GM18861 (cell line): ENCODE measurements around the gene UBE2E3.
"Not testable (repeated sequence)": the region's sequence is repeated elsewhere in the genome, so short reads cannot be mapped to it uniquely, and the experiment has no call there.

Experiments
- ATAC-seq: cut with Tn5 transposase; IDR thresholded peaks from one replicate; pipeline ENCODE4 v1.9.1; 2021; ENCODE audit not compliant: unreplicated experiment

The UBE2E3 gene

GRCh38 chr2:181022652-181023051 is 42.2 kb downstream of the UBE2E3 start:
- ATAC-seq, result no peak

GRCh38 chr2:181025004-181025403 is 44.6 kb downstream of the UBE2E3 start:
- no peak for ATAC-seq

DNA sequence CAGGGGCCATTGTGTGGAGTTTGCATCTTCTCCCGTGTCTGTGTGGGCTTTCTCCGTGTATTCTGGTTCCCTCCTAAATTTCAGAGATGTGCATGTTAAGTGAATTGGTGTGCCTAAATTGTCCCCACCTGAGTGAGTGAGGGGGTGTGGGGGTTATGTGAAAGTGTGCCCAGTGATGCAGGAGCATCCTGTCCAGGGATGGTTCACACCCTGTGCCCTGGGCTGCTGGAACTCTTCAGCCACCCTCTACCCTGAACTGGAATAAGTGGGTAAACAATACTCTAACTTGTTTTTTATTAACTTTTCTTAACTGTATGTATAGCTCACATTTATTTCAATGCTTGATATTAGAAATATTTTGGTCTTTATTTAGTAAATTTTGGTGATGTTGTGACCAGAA is 56.0 kb downstream of the UBE2E3 start:
- ATAC-seq, result peak; percentile 37

DNA sequence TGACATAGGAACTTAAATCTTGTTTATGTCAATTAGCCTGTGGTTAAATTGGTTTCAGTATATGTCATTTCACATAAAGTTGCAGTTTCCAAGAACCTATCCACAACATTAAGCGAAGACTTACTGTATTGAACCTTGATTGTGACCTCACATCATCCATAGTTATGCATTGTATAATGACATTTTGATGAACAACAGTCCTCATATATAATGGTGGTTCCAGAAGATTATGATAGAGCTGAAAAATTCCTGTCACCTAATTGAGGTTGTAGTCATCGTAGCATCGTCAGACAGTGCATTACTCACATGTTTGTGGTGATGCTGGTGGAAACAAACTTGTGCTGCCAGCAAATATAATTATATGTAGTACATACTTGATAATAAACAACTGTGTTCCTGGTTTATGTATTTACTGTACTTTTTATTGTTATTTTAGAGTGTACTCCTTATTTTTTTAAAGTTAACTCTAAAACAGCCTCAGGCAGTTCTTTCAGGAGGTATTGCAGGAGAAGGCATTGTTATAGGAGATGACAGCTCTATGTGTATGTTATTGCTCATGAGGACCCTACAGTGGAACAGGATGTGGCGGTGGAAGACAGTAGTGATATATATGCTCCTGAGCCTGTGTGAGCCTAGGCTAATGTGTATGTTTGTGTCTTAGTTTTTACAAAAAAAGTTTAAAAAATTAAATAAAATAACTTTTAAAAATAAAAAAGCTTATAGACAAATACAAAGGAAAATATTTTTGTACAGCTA is 56.6 kb downstream of the UBE2E3 start:
- peak; percentile 58 for ATAC-seq

DNA sequence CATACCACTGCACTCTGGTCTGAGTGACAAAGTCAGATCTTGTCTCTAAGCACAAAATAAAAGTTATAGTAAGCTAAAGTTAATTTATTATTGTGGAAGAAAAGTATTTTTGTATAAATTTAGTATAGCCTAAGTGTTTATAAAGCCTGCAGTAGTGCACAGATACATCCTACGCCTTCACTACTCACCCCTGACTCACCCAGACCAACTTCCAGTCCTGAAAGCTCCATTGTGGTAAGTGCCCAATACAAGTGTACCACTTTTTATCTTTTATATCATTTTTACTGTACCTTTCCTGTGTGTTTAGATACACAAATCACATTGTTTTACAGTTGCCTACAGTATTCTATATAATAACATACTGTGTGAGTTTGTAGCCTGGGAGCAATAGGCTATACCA is 57.5 kb downstream of the UBE2E3 start:
- ATAC-seq, result no peak

DNA sequence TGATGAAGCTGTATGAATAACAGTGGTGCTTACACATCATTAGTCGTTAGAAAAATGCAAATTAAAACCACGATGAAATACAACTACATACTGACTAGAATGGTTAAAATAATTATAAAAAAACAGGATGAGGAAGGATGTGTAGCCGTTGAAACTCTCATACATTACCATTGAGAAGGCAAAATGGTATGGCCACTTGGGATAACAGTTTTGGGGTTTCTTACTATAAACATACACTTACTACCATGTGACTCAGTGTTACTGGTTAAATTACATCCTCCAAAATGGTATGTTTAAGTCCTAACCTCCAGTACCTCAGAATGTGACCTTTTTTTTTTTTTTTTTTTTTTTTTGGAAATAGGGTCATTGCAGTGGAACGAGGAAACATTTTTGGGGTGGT is 58.4 kb downstream of the UBE2E3 start:
- no peak for ATAC-seq

GRCh38 chr2:181040839-181041238 is 60.4 kb downstream of the UBE2E3 start:
- not testable (repeated sequence) for ATAC-seq

DNA sequence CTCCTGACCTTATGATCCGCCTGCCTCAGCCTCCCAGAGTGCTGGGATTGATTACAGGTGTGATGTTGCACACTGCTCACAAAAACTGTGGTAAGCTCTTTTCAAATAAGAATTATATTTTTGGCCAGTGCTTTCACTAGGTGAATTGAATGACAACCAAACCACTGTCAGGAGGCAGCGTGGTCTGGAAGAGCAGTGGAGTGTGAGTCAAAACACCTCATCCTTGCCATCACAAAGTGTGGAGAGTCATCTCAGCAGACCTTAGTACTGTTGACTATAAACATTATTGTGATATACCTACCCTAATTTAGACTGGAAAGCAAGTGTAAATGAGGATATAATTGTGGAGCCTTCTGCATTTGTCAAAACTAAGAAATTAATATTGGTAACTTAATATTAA is 61.3 kb downstream of the UBE2E3 start:
- ATAC-seq, result no peak

- ATAC-seq, result no peak
These were observed 62.3 kb downstream of the UBE2E3 start for GRCh38 chr2:181042706-181043105.

- ATAC-seq, result no peak
These were observed 66.4 kb downstream of the UBE2E3 start for GRCh38 chr2:181046833-181047232.

DNA sequence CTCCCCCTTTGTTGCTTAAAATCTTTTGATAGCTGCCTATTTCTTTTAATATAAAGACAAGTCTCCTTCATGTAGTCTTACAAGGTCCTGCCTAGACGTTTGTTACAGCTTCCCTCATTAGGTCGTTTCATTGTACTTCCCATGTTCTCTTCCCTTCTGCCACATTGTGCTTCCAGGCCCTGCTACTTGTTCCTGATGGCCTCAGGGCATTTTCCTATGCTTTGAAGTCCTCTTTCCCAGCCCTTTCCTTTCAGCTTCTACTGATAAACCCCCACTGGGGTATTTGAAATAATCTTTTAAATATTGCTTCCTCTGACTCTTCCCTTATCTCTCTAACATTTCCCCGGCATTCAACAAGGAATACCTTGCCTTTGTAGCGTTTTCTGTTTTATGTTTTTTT is 67.4 kb downstream of the UBE2E3 start:
- ATAC-seq, result no peak

GRCh38 chr2:181051861-181052522 is 71.6 kb downstream of the UBE2E3 start:
- no peak for ATAC-seq

GRCh38 chr2:181052523-181052891 is 72.1 kb downstream of the UBE2E3 start:
- ATAC-seq, result no peak

- ATAC-seq, result no peak
These were observed 73.9 kb downstream of the UBE2E3 start for GRCh38 chr2:181054256-181054655.

- no peak for ATAC-seq
These were observed 74.4 kb downstream of the UBE2E3 start for GRCh38 chr2:181054843-181055242.

- ATAC-seq, result peak; percentile 59
These were observed 78.2 kb downstream of the UBE2E3 start for GRCh38 chr2:181058378-181059269.

DNA sequence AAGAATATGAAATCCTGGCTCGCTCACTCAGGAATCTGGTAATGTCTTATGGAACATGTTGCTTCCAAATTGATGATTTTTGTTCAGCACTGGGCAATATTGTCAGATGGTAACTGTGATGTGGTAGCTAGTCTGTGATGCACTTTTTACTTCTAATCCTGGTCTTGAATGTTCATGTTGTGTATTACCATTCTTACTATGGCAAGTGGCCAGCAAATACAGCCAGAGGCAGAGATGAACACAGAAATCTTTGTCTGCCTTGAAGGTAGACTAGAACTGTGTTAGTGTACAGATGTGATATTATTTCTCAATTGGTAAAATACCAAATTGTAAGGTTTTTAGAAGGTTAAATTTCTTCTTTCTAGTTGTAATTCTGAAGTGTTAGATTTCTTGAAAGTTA is 83.3 kb downstream of the UBE2E3 start:
- no peak for ATAC-seq

DNA sequence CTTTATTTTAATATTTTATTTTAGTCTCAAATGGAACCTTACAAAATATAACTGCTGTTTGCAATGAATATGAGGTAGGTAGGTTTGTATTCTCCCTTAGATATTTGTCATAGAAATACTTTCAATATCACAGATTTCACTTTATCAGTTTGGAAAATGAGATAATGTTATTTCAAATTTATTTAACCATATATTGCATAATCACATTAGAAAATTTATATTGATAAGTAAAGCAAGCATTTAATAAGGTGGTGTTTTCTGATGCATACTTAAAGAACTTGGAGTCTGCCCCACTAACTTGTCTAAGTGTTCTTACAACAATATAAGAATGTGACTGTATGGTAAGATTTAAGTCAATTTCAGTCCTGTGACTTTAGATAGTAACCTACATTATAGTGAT is 85.1 kb downstream of the UBE2E3 start:
- no peak for ATAC-seq

GRCh38 chr2:181066333-181066732 is 85.9 kb downstream of the UBE2E3 start:
- no peak for ATAC-seq

GRCh38 chr2:181070119-181070835 is 89.9 kb downstream of the UBE2E3 start:
- ATAC-seq, result no peak

DNA sequence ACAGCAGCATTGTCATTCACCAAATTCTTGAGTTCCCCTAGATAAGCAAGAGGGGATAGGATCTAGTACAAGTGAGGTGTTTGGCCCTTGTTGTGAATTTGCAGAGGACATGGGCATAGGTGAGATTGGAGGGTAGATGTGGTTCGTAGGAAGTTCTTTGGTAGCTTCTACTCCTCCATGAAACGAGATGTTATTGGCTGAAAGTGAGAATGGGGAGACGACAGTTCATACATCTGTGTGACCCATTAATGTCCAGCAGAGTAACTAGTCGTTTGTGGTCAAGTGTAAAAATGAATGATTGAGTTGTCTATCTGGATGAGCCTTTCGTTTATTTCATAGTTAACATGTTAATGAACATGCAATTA is 90.4 kb downstream of the UBE2E3 start:
- no peak for ATAC-seq
